ENCODE data around the gene ABLIM1.

GRCh38 chr10:114646426-114646825 is 11.6 kb downstream of the ABLIM1 start:
- TF ChIP-seq NFIC (IDR thresholded peaks at IDR 0.05; ENCODE audit: low read depth, low read length) (no peak), CTCF (IDR thresholded peaks at IDR 0.05 in 2 of 3, conservative IDR thresholded peaks at IDR 0.05 in 1 of 3; ENCODE audit: control insufficient read depth in 2 of 3, extremely low read depth in 1 of 3, insufficient read depth in 1 of 3, low read depth in 3 of 3, low read length in 3 of 3) (no peak), REST (IDR thresholded peaks at IDR 0.05; ENCODE audit: low read depth, low read length) (no peak), MEF2A (IDR thresholded peaks at IDR 0.05; ENCODE audit: insufficient read depth, low read depth, low read length) (no peak), NR2C2 (IDR thresholded peaks at IDR 0.05; ENCODE audit: borderline replicate concordance, control insufficient read depth, insufficient read length, low read depth) (no peak), POLR2AphosphoS5 (IDR thresholded peaks at IDR 0.05; ENCODE audit: low read length) (no peak), ZNF217 (IDR thresholded peaks at IDR 0.05) (no peak)
